CD4-positive, CD25-positive, alpha-beta regulatory T cell (primary cell): Measurements from ENCODE around the gene OR6N2. TPM values are rescaled to one million over a fixed set of nuclear protein-coding genes. Genes with fewer than 3 reads are reported as not detected.
A peak's percentile ranks its signal among the peaks of the same experiment; 100 is the strongest.

Experiments
- ATAC-seq, 2 donors: fragments of 150-1000 bp; cut with Tn5 transposase; one replicate each; pipeline ENCODE4 v1.10.0; 2021; ENCODE audit warnings: low read depth in 2 of 2, moderate number of reproducible peaks in 2 of 2, moderate library complexity in 1 of 2
- DNase-seq, 3 donors: peaks; one replicate each; pipeline versions ENCODE4 v3.0.0 to v3.0.0-alpha.2; 2012 to 2022; ENCODE audit warnings: mixed read lengths in 1 of 3
- H3K27ac ChIP-seq: one replicate; pipeline ENCODE4 v1.7.0; 2013; ENCODE audit warnings: mild to moderate bottlenecking, low read length; ENCODE audit not compliant: insufficient read depth, poor library complexity, severe bottlenecking
- H3K27me3 ChIP-seq: one replicate; pipeline ENCODE4 v1.7.0; 2013; ENCODE audit warnings: low read length; ENCODE audit not compliant: control insufficient read depth, insufficient read depth
- H3K36me3 ChIP-seq: one replicate; pipeline ENCODE4 v1.7.0; 2013; ENCODE audit warnings: mild to moderate bottlenecking, low read length, moderate library complexity; ENCODE audit not compliant: control insufficient read depth, insufficient read depth
- H3K4me1 ChIP-seq: 2 replicates; pipeline ENCODE4 v1.7.0; 2013; ENCODE audit warnings: mild to moderate bottlenecking, low read length; ENCODE audit not compliant: insufficient read depth, control insufficient read depth, poor library complexity, severe bottlenecking
- H3K4me3 ChIP-seq: one replicate; pipeline ENCODE4 v1.7.0; 2013; ENCODE audit warnings: low read depth, mild to moderate bottlenecking, low read length, moderate library complexity
- H3K9me3 ChIP-seq, 2 experiments: 1 replicate in 1 of 2; 2 replicates in 1 of 2; pipeline ENCODE4 v1.7.0; 2013; ENCODE audit warnings: low read length in 2 of 2, mild to moderate bottlenecking in 1 of 2, moderate library complexity in 1 of 2; ENCODE audit not compliant: control insufficient read depth in 2 of 2
- H3K27ac Mint-ChIP-seq, 3 donors: one replicate each; pipeline ENCODE4 v1.8.0; 2020 to 2022; ENCODE audit warnings: mild to moderate bottlenecking in 3 of 3, mixed read lengths in 3 of 3, moderate library complexity in 2 of 3
- H3K27me3 Mint-ChIP-seq: one replicate; pipeline ENCODE4 v1.8.0; 2022; ENCODE audit warnings: mild to moderate bottlenecking, mixed read lengths
- H3K36me3 Mint-ChIP-seq: one replicate; pipeline ENCODE4 v1.8.0; 2020; ENCODE audit warnings: mixed read lengths
- H3K4me1 Mint-ChIP-seq, 4 donors: one replicate each; pipeline ENCODE4 v1.8.0; 2020 to 2022; ENCODE audit warnings: mixed read lengths in 4 of 4, mild to moderate bottlenecking in 1 of 4
- H3K4me3 Mint-ChIP-seq, 4 donors: one replicate each; pipeline ENCODE4 v1.8.0; 2020 to 2022; ENCODE audit warnings: mild to moderate bottlenecking in 4 of 4, mixed read lengths in 4 of 4, moderate library complexity in 3 of 4
- H3K9me3 Mint-ChIP-seq, 7 donors: one replicate each; pipeline ENCODE4 v1.8.0; 2020 to 2022; ENCODE audit warnings: mixed read lengths in 7 of 7, mild to moderate bottlenecking in 3 of 7, moderate library complexity in 2 of 7
- polyA plus RNA-seq, 4 donors: library from polyadenylated mRNA; unstranded; fragments of 300-500 nt; fragmentation: Illumina TruSeq; gene quantifications; one replicate each; pipeline ENCODE4 v1.2.3, GENCODE V29; 2021
- total RNA-seq: library from RNA; stranded (reverse); gene quantifications from one replicate; pipeline ENCODE4 v1.2.3, GENCODE V29; 2022

Gene OR6N2
- total and polyA plus RNA-seq, 5 donors from 2014 or later, result not detected

GRCh38 chr1:158752155-158752712 is 28.8 kb downstream of the OR6N2 start:
- ATAC-seq, result no peak
- H3K4me3 ChIP-seq, result no peak overlapping the region
- H3K4me1 Mint-ChIP-seq, result no peaks in the 10 kb centered on the region
- no peak overlapping the region for H3K4me3 Mint-ChIP-seq
- no peak for DNase-seq
- peaks cover 3% of the 10 kb centered on the region for H3K27me3 ChIP-seq
- no peaks in the 10 kb centered on the region for H3K4me1 ChIP-seq
- H3K36me3 Mint-ChIP-seq, result no peaks in the 10 kb centered on the region
- no peak overlapping the region for H3K27ac ChIP-seq
- peaks cover 16% of the 10 kb centered on the region for H3K27me3 Mint-ChIP-seq
- no peak overlapping the region for H3K27ac Mint-ChIP-seq
- H3K9me3 Mint-ChIP-seq, result peaks cover 0 to 4% (median 0%) of the 10 kb centered on the region in 7 donors
- no peaks in the 10 kb centered on the region for H3K9me3 ChIP-seq
- H3K36me3 ChIP-seq, result no peaks in the 10 kb centered on the region

- ATAC-seq (no peak), DNase-seq (no peak)
Observed at GRCh38 chr1:158735848-158736247, 45.2 kb downstream of the OR6N2 start.

GRCh38 chr1:158732524-158732923 is 48.5 kb downstream of the OR6N2 start:
- Histone ChIP-seq H3K4me3 (no peak overlapping the region), H3K27me3 (peaks cover 8% of the 10 kb centered on the region), H3K36me3 (no peaks in the 10 kb centered on the region), H3K9me3 (no peaks in the 10 kb centered on the region), H3K27ac (no peak overlapping the region), H3K4me1 (no peaks in the 10 kb centered on the region)
- Mint-ChIP-seq H3K27me3 (peaks cover 26% of the 10 kb centered on the region), H3K36me3 (no peaks in the 10 kb centered on the region), H3K9me3 (peaks cover 0 to 2% (median 0%) of the 10 kb centered on the region in 7 donors), H3K27ac (peak overlapping the region in 1 of 3 donors; percentile 7), H3K4me3 (no peak overlapping the region), H3K4me1 (no peaks in the 10 kb centered on the region)
- DNase-seq, result no peak
- no peak for ATAC-seq

More at GRCh38 chr1:158735848-158736247, 45.2 kb downstream of the OR6N2 start:
- Histone ChIP-seq H3K27ac (no peak overlapping the region), H3K4me1 (no peaks in the 10 kb centered on the region), H3K9me3 (no peaks in the 10 kb centered on the region), H3K4me3 (no peak overlapping the region), H3K36me3 (no peaks in the 10 kb centered on the region), H3K27me3 (peaks cover 13% of the 10 kb centered on the region)
- H3K27ac Mint-ChIP-seq, result no peak overlapping the region
- no peaks in the 10 kb centered on the region for H3K4me1 Mint-ChIP-seq
- H3K9me3 Mint-ChIP-seq, result peaks cover 0 to 4% (median 0%) of the 10 kb centered on the region in 7 donors
- H3K27me3 Mint-ChIP-seq, result peaks cover 22% of the 10 kb centered on the region
- H3K4me3 Mint-ChIP-seq, result no peak overlapping the region
- H3K36me3 Mint-ChIP-seq, result no peaks in the 10 kb centered on the region

- Mint-ChIP-seq H3K4me1 (no peaks in the 10 kb centered on the region), H3K27ac (no peak overlapping the region), H3K36me3 (no peaks in the 10 kb centered on the region), H3K9me3 (no peaks in the 10 kb centered on the region), H3K4me3 (no peak overlapping the region), H3K27me3 (peaks cover 26% of the 10 kb centered on the region)
- peaks cover 8% of the 10 kb centered on the region for H3K27me3 ChIP-seq
- no peak overlapping the region for H3K4me3 ChIP-seq
- H3K4me1 ChIP-seq, result no peaks in the 10 kb centered on the region
- H3K36me3 ChIP-seq, result no peaks in the 10 kb centered on the region
- ATAC-seq (no peak), DNase-seq (no peak)
- no peak overlapping the region for H3K27ac ChIP-seq
- H3K9me3 ChIP-seq, result no peaks in the 10 kb centered on the region
Observed at GRCh38 chr1:158731707-158732106, 49.3 kb downstream of the OR6N2 start.

GRCh38 chr1:158730453-158730852 is 50.6 kb downstream of the OR6N2 start:
- H3K36me3 Mint-ChIP-seq, result no peaks in the 10 kb centered on the region
- no peak overlapping the region for H3K27ac Mint-ChIP-seq
- H3K4me3 Mint-ChIP-seq, result no peak overlapping the region
- ATAC-seq, result no peak
- Histone ChIP-seq H3K4me1 (no peaks in the 10 kb centered on the region), H3K36me3 (no peaks in the 10 kb centered on the region), H3K9me3 (no peaks in the 10 kb centered on the region), H3K27ac (no peak overlapping the region), H3K4me3 (no peak overlapping the region), H3K27me3 (peaks cover 14% of the 10 kb centered on the region)
- DNase-seq, result no peak
- H3K4me1 Mint-ChIP-seq, result no peaks in the 10 kb centered on the region
- H3K27me3 Mint-ChIP-seq, result peaks cover 26% of the 10 kb centered on the region
- no peaks in the 10 kb centered on the region for H3K9me3 Mint-ChIP-seq

GRCh38 chr1:158728510-158729225 is 52.3 kb downstream of the OR6N2 start:
- H3K9me3 ChIP-seq, result no peaks in the 10 kb centered on the region
- peaks cover 14% of the 10 kb centered on the region for H3K27me3 ChIP-seq
- no peaks in the 10 kb centered on the region for H3K4me1 ChIP-seq
- Mint-ChIP-seq H3K4me3 (no peak overlapping the region), H3K9me3 (peaks cover 0 to 1% (median 0%) of the 10 kb centered on the region in 7 donors), H3K27ac (no peak overlapping the region), H3K4me1 (no peaks in the 10 kb centered on the region), H3K27me3 (peaks cover 22% of the 10 kb centered on the region), H3K36me3 (no peaks in the 10 kb centered on the region)
- DNase-seq, result no peak
- H3K36me3 ChIP-seq, result no peaks in the 10 kb centered on the region
- H3K4me3 ChIP-seq, result no peak overlapping the region
- ATAC-seq, result no peak
- H3K27ac ChIP-seq, result no peak overlapping the region

- DNase-seq (no peak), ATAC-seq (no peak)
- Histone ChIP-seq H3K4me3 (no peak overlapping the region), H3K9me3 (no peaks in the 10 kb centered on the region), H3K27me3 (peaks cover 13% of the 10 kb centered on the region), H3K27ac (no peak overlapping the region), H3K4me1 (no peaks in the 10 kb centered on the region), H3K36me3 (no peaks in the 10 kb centered on the region)
- no peaks in the 10 kb centered on the region for H3K36me3 Mint-ChIP-seq
- peak overlapping the region in 1 of 4 donors; percentile 52 for H3K4me3 Mint-ChIP-seq
- peaks cover 0 to 2% (median 0%) of the 10 kb centered on the region in 7 donors for H3K9me3 Mint-ChIP-seq
- peaks cover 22% of the 10 kb centered on the region for H3K27me3 Mint-ChIP-seq
- H3K27ac Mint-ChIP-seq, result no peak overlapping the region
- no peaks in the 10 kb centered on the region for H3K4me1 Mint-ChIP-seq
Observed at GRCh38 chr1:158724442-158724841, 56.6 kb downstream of the OR6N2 start.
